Measurements from ENCODE around the gene CAMK1D. TPM values are rescaled to one million over a fixed set of nuclear protein-coding genes. Genes with fewer than 3 reads are reported as not detected.

Gene CAMK1D
- total RNA-seq, 2 experiments from 2014 or later = 28.8 to 35.3 TPM

- ChIA-PET CTCF (no interaction called here), POLR2A (no interaction called here)
- no peak for TF ChIP-seq CTCF (IDR thresholded peaks at IDR 0.05)
- Mint-ChIP-seq H3K27me3 (no peaks in the 10 kb centered on the region), H3K36me3 (ENCODE audit: low read depth) (peaks cover 8% of the 10 kb centered on the region), H3K9me3 (no peaks in the 10 kb centered on the region), H3K4me1 (ENCODE audit: low read depth) (peaks cover 47% of the 10 kb centered on the region), H3K4me3 (no peak overlapping the region), H3K27ac (peak overlapping the region; percentile 10)
- peaks cover 18% of the 10 kb centered on the region for H3K4me1 ChIP-seq (ENCODE audit: insufficient read depth, low read length)
- no peaks in the 10 kb centered on the region for H3K36me3 ChIP-seq (ENCODE audit: insufficient read depth, low read length)
- intact Hi-C loops (cut with DNase I, micrococcal nuclease) = loop anchor here in 1 of 2 experiments (5.0 kb wide), 2 partner anchors 147 to 162 kb away; no protein-coding TSS in a partner anchor
- H3K4me3 ChIP-seq (ENCODE audit: low read length) = no peak overlapping the region
- H3K27ac ChIP-seq (ENCODE audit: low read depth in 1 of 2, low read length in 2 of 2) = no peak overlapping the region
- ATAC-seq (ENCODE audit: poor library complexity) (no peak), DNase-seq (no peak)
- no peaks in the 10 kb centered on the region for H3K9me3 ChIP-seq (ENCODE audit: control insufficient read depth in 1 of 2, insufficient read depth in 1 of 2, low read length in 2 of 2)
- no peaks in the 10 kb centered on the region for H3K27me3 ChIP-seq (ENCODE audit: control insufficient read depth in 1 of 2, insufficient read depth in 2 of 2, low read length in 2 of 2)
Observed at GRCh38 chr10:12444981-12445700, 95.8 kb downstream of the CAMK1D start.

DNA sequence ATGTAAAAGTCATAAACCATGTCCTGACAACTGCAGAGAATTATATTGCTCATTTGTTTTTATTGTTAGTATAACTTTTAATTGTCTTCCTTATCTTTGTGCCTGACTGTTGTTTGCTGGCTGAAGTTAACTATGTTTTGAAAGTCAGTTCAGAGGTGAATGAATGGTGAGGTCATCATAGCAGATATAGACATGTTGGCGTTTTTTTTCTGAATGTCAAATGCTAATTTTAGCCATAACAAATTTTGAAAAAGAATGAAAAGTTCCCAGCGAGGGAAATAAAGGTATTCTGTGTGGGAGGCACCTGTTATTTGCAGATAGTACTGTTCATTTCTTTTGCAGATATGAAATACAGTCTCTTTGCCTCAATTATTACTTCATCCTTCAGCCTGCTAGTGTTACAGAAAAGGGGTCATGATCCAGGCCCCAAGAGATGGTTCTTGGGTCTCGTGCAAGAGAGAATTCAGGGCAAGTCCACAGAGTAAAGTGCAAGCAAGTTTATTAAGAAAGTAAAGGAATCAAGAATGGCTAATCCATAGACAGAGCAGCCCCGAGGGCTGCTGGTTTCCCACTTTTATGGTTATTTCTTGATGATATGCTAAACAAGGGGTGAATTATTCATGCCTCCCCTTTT, 96.5 kb downstream of the CAMK1D start:
- peaks cover 8% of the 10 kb centered on the region for H3K36me3 Mint-ChIP-seq (ENCODE audit: low read depth)
- Histone ChIP-seq H3K27me3 (ENCODE audit: control insufficient read depth in 1 of 2, insufficient read depth in 2 of 2, low read length in 2 of 2) (no peaks in the 10 kb centered on the region), H3K4me3 (ENCODE audit: low read length) (no peak overlapping the region), H3K36me3 (ENCODE audit: insufficient read depth, low read length) (no peaks in the 10 kb centered on the region), H3K27ac (ENCODE audit: low read depth in 1 of 2, low read length in 2 of 2) (no peak overlapping the region), H3K9me3 (ENCODE audit: control insufficient read depth in 1 of 2, insufficient read depth in 1 of 2, low read length in 2 of 2) (no peaks in the 10 kb centered on the region), H3K4me1 (ENCODE audit: insufficient read depth, low read length) (peaks cover 18% of the 10 kb centered on the region)
- peaks cover 54% of the 10 kb centered on the region for H3K4me1 Mint-ChIP-seq (ENCODE audit: low read depth)
- H3K27ac Mint-ChIP-seq = peak overlapping the region; percentile 10
- no peak for DNase-seq
- ChIA-PET CTCF (no interaction called here), POLR2A (interaction anchor here (1.4 kb wide), 1 partner anchor 96 kb away, joined by 4 read pairs; the partner anchor contains the start of gene CAMK1D)
- TF ChIP-seq CTCF (IDR thresholded peaks at IDR 0.05) = no peak
- no peak overlapping the region for H3K4me3 Mint-ChIP-seq
- intact Hi-C loops (cut with DNase I, micrococcal nuclease) = loop anchor here in 1 of 2 experiments (5.0 kb wide), 2 partner anchors 146 to 161 kb away; no protein-coding TSS in a partner anchor
- ATAC-seq (ENCODE audit: poor library complexity) = no peak
- H3K9me3 Mint-ChIP-seq = no peaks in the 10 kb centered on the region
- H3K27me3 Mint-ChIP-seq = no peaks in the 10 kb centered on the region

DNA sequence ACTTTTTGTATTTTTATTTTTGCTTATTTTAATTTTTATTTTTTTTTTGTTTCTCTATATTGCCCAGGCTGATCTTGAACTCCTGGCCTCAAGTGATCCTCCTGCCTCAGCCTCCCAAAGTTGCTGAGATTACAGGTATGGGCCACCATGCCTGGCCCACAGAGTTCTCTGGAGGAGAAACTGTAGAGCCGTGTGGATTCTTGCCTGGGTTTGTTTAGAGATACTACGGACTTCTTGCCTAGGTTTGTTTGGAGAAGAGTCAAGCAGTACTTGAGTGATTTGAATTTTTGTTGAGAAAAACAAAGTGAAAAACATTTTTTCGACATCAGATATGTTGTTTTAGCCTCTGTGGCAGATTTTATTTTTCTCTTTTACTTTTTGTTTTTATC, 99.0 kb downstream of the CAMK1D start:
- Histone ChIP-seq H3K27ac (ENCODE audit: low read depth in 1 of 2, low read length in 2 of 2) (peak overlapping the region in 1 of 2 donors; percentile 23), H3K4me3 (ENCODE audit: low read length) (peak overlapping the region; percentile 21), H3K4me1 (ENCODE audit: insufficient read depth, low read length) (peaks cover 18% of the 10 kb centered on the region), H3K27me3 (ENCODE audit: control insufficient read depth in 1 of 2, insufficient read depth in 2 of 2, low read length in 2 of 2) (no peaks in the 10 kb centered on the region), H3K36me3 (ENCODE audit: insufficient read depth, low read length) (no peaks in the 10 kb centered on the region), H3K9me3 (ENCODE audit: control insufficient read depth in 1 of 2, insufficient read depth in 1 of 2, low read length in 2 of 2) (no peaks in the 10 kb centered on the region)
- peaks cover 3% of the 10 kb centered on the region for H3K36me3 Mint-ChIP-seq (ENCODE audit: low read depth)
- ChIA-PET CTCF (no interaction called here), POLR2A (no interaction called here)
- peak overlapping the region; percentile 88 for H3K27ac Mint-ChIP-seq
- ATAC-seq (ENCODE audit: poor library complexity) = peak; percentile 3
- H3K9me3 Mint-ChIP-seq = no peaks in the 10 kb centered on the region
- intact Hi-C loops (cut with DNase I, micrococcal nuclease) = loop anchor here (1.0 to 5.0 kb wide), 3 partner anchors 99 to 159 kb away; partner anchors contain the start of gene CAMK1D (in 1 of the 2)
- H3K4me3 Mint-ChIP-seq = peak overlapping the region; percentile 72
- no peaks in the 10 kb centered on the region for H3K27me3 Mint-ChIP-seq
- no peak for TF ChIP-seq CTCF (IDR thresholded peaks at IDR 0.05)
- DNase-seq = peak in 1 of 14 experiments; percentile 7
- H3K4me1 Mint-ChIP-seq (ENCODE audit: low read depth) = peaks cover 44% of the 10 kb centered on the region

Data from CD4-positive, alpha-beta T cell (primary cell).